LHCN-M2 (cell line): ENCODE data around the gene SLC51A. TPM values are rescaled to one million over a fixed set of nuclear protein-coding genes. Genes with fewer than 3 reads are reported as not detected.
A peak's percentile ranks its signal among the peaks of the same experiment; 100 is the strongest.

Experiments
- DNase-seq: peaks from one replicate; pipeline ENCODE4 v3.0.0-alpha.2; 2012; ENCODE audit warnings: low read depth
- total RNA-seq: library from RNA; depleted of rRNA; stranded (reverse); fragments of >200 nt; gene quantifications from 2 replicates; pipeline ENCODE4 v1.2.3, GENCODE V29; 2014

The SLC51A gene
- total RNA-seq, 1 experiment from 2014 or later, result not detected

DNA sequence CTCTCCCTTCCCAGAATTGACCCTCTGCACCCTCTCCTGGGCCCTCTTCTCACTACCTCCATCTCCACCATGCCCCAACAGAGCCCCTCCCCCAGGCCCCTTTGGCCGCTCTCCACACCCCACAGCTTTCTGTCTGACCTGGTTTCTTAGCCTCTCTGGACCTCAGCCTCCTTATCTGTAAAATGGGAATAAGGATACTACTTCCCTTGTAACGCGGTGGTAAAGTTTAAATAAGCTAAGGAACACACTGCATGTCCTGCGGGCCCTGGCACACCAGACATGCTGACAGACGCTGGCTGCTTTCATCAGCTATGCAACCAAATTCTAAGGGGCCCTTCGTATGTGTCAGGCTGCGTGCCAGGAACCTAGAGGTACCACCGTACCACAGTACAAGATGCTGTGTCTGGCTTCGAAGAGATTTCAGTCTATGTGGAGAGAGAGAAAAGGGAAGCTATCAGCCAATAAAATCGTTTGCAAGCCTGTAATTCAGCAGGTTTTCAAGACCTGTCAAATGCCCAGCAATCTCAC is 777 bp upstream of the SLC51A start:
- no peak for DNase-seq

- no peak for DNase-seq
Observed at GRCh38 chr3:196216681-196217211, 412 bp downstream of the SLC51A start.

- no peak for DNase-seq
Observed at GRCh38 chr3:196217307-196218154, 1.2 kb downstream of the SLC51A start.

- DNase-seq, result no peak
Observed at GRCh38 chr3:196218155-196218712, 1.9 kb downstream of the SLC51A start.

- DNase-seq, result peak; percentile 94
Observed at GRCh38 chr3:196219194-196219969, 3.0 kb downstream of the SLC51A start.

DNA sequence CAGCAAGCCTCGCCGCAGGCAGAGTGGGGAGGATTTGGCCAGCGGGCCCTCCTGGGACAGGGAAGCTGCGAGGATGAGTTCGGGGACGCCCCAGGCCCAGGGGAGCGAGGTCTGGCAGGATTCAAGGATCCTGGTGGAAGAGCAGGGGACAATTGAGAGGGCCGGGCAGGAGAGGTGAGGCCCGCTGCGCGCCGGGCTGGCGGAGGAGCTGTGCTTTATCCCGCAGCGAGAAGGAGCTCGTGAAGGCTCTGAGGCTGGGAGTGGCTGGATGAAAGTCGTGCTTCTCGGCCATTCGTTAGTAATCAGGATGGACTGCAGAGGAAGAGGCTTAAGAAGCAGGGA is 3.6 kb downstream of the SLC51A start:
- no peak for DNase-seq

DNA sequence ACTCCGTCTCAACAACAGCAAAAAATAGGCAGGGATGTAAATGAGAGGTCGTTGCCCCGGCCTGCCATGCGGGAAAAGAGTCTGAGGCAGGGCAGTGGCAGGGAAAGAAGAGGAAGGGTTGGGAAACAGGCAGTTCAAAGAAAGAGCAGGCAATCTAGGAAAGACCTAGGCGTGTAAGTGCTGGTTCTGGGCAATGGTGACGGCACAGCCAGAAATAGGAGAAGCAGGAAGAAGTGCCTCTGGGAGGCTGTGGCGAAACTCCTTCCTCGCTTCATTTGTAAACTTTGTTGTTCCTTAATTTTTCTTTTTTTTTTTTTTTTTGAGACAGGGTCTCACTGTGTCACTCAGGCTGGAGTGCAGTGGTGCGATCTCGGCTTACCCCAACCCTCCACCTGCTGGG is 4.3 kb downstream of the SLC51A start:
- no peak for DNase-seq

- DNase-seq, result no peak
Observed at GRCh38 chr3:196220991-196221390, 4.7 kb downstream of the SLC51A start.

- peak; percentile 73 for DNase-seq
Observed at GRCh38 chr3:196222876-196223595, 6.7 kb downstream of the SLC51A start.

- DNase-seq, result no peak
Observed at GRCh38 chr3:196225086-196225485, 8.8 kb downstream of the SLC51A start.

DNA sequence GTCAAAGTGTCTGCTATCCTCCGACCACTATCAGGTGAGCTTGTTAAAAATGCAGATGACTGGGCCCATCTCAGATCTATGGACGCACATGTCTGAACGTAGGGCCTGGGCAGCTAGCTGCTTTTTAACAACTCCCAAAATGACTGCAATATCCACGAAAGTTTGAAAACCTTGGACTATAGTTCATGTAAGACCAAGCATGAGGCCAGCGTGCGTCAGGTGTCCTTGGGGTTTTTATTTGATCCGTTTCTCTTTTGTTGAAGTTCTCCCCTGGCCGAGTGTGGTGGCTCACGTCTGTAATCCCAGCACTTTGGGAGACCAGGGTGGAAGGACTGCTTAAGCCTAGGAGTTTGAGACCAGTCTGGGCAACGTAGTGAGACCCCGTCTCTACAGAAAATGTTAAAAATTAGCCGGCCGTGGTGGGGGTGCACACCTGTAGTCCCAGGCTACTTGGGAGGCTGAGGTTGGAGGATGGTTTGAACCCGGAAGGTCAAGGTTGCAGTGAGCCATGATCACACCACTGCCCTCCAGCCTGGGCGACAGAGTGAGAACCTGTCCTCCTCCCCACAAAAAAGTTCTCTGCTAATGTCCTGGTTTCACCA is 9.5 kb downstream of the SLC51A start:
- no peak for DNase-seq

GRCh38 chr3:196227121-196227561 is 10.8 kb downstream of the SLC51A start:
- no peak for DNase-seq

DNA sequence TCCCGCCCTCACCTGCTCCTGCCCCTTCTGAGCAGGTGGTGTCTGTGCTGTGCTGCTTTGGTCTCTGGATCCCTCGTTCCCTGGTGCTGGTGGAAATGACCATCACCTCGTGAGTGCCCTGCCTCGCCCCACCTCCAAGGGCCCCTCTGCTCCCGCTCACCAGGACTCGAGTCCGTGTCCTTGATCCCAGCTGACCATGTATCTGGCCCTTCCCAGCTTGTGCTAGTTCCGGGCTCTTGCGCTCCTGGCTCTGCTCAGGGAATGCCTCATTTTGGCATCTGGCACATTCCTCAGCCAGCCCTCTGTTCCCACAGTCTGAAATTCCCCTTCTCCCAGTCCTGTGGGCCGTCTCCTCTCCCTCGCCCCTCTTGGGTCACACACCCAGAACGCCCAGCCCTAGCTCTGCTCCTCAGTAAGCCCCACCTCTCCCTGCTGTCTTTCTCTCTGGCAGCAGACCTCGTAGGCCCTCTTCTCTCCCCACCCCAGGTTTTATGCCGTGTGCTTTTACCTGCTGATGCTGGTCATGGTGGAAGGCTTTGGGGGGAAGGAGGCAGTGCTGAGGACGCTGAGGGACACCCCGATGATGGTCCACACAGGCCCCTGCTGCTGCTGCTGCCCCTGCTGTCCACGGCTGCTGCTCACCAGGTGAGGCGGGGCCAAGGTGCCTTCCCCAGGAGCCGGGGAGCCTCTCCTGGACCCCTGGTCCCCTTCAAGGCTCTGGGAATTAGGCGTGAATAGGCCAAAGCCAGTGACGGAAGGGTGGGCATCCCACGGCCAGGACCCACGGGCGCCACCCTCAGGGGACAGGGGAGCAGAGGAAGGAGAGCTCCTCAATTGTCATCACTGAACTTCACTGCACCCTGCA is 11.5 kb downstream of the SLC51A start:
- DNase-seq, result peak; percentile 39

- DNase-seq, result no peak
Observed at GRCh38 chr3:196232154-196232881, 16.0 kb downstream of the SLC51A start.

DNA sequence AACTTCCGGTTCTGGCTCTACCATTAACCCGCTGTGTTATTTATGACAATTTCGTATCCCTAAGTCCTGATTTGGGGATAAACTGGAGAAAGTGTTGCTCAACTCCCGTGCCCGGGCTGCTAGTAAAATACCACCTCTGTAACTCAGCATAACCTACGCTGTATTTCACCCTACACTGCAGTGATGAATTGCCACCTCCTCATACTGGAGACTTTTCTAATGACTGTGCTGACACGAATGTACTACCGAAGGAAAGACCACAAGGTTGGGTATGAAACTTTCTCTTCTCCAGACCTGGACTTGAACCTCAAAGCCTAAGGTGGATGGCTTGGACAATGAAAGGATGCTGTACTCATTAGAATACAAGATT is 16.5 kb downstream of the SLC51A start:
- DNase-seq, result no peak

- no peak for DNase-seq
Observed at GRCh38 chr3:196235452-196236122, 19.3 kb downstream of the SLC51A start.

DNA sequence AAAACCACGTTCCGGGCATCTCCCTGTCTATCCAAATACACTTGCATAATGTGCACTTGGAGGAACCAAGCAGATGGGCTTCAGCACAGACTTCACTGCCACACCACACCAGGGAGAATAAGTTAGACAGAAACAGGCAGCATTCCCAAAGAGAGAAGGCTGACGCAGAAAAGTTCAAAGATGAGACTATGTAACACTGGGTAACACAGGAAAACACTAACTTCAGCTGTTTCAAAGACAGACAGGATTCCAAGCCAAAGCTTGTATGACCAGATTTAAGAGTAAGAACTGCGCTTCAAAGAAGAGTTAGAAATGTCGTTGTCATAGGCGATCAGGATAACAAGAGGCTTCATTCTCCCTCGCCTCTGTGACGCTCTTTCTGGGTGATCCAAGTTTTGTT is 19.9 kb downstream of the SLC51A start:
- no peak for DNase-seq

GRCh38 chr3:196237203-196237602 is 20.9 kb downstream of the SLC51A start:
- DNase-seq, result no peak
